ENCODE data around the gene ZDHHC4. TPM values are rescaled to one million over a fixed set of nuclear protein-coding genes. Genes with fewer than 3 reads are reported as not detected.

The ZDHHC4 gene
- total and polyA plus RNA-seq, 2 of the 13 experiments (the other 11 are each of a cell fraction or from before 2014, with no cell fraction given), result 83.2 to 188 TPM

- TF ChIP-seq ZMYM3 (CRISPR knock-in tag; IDR thresholded peaks at IDR 0.05), result 0 out of 2 replicates have a peak, but pooled peaks have one; percentile 61
- TF ChIP-seq PHF8 (CRISPR knock-in tag; IDR thresholded peaks at IDR 0.05), result peak; percentile 67
- TF ChIP-seq KLF6 (CRISPR knock-in tag; IDR thresholded peaks at IDR 0.05), result peak; percentile 73; the same call in 1 of the 2 replicates
- TF ChIP-seq MXD3 (CRISPR knock-in tag; IDR thresholded peaks at IDR 0.05), result peak; percentile 52; the same call in 1 of the 2 replicates
- TF ChIP-seq ZNF17 (CRISPR knock-in tag; IDR thresholded peaks at IDR 0.05), result no peak
- TF ChIP-seq UBTF (CRISPR knock-in tag; IDR thresholded peaks at IDR 0.05), result peak; percentile 69
- TF ChIP-seq MEF2D (CRISPR knock-in tag; IDR thresholded peaks at IDR 0.05), result no peak
- peak; percentile 69 for TF ChIP-seq HOXA5 (CRISPR knock-in tag; IDR thresholded peaks at IDR 0.05)
- TF ChIP-seq FIP1L1 (IDR thresholded peaks at IDR 0.05; ENCODE audit: borderline replicate concordance, insufficient read depth, low read depth, low read length), result no peak
- TF ChIP-seq ZNF468 (CRISPR knock-in tag; IDR thresholded peaks at IDR 0.05), result no peak
- peak; percentile 42; the same call in 1 of the 2 replicates for TF ChIP-seq RFX5 (IDR thresholded peaks at IDR 0.05; ENCODE audit: low read depth, low read length)
- TF ChIP-seq ISL2 (CRISPR knock-in tag; IDR thresholded peaks at IDR 0.05), result 0 out of 2 replicates have a peak, but pooled peaks have one; percentile 34
- peak; percentile 89 for TF ChIP-seq ZFX (CRISPR knock-in tag; IDR thresholded peaks at IDR 0.05; ENCODE audit: low read depth)
- no peak for TF ChIP-seq SRSF9 (IDR thresholded peaks at IDR 0.05; ENCODE audit: borderline replicate concordance, insufficient read depth, low read depth, low read length, poor library complexity, severe bottlenecking)
- peak; percentile 21 for TF ChIP-seq AGO2 (optimal IDR thresholded peaks at IDR 0.05; ENCODE audit: low read depth, low read length)
- peak; percentile 56; the same call in 1 of the 2 replicates for TF ChIP-seq MTA1 (CRISPR knock-in tag; IDR thresholded peaks at IDR 0.05; ENCODE audit: borderline replicate concordance)
- TF ChIP-seq SIN3A (IDR thresholded peaks at IDR 0.05; ENCODE audit: borderline replicate concordance, low read depth, low read length), result peak; percentile 66; the same call in 1 of the 2 replicates
- peak; percentile 81 for TF ChIP-seq RXRA (CRISPR knock-in tag; IDR thresholded peaks at IDR 0.05)
- TF ChIP-seq MED8 (CRISPR knock-in tag; IDR thresholded peaks at IDR 0.05; ENCODE audit: insufficient replicate concordance), result peak; percentile 28
- peak; percentile 96 for TF ChIP-seq ZNF205 (CRISPR knock-in tag; IDR thresholded peaks at IDR 0.05)
- TF ChIP-seq ZNF326 (CRISPR knock-in tag; IDR thresholded peaks at IDR 0.05; ENCODE audit: borderline replicate concordance), result no peak
- TF ChIP-seq CAMTA2 (CRISPR knock-in tag; IDR thresholded peaks at IDR 0.05; ENCODE audit: borderline replicate concordance), result 0 out of 2 replicates have a peak, but pooled peaks have one; percentile 57
- peak; percentile 55 for TF ChIP-seq HOXA3 (CRISPR knock-in tag; IDR thresholded peaks at IDR 0.05)
- 0 out of 2 replicates have a peak, but pooled peaks have one; percentile 53 for TF ChIP-seq ZBTB39 (CRISPR knock-in tag; IDR thresholded peaks at IDR 0.05)
Measured at GRCh38 chr7:6615723-6616555, 38.7 kb downstream of the ZDHHC4 start (continued).
